GM12865 (cell line): ENCODE results near the gene RDM1.

ENCODE experiments used
- DNase-seq: peaks from one replicate; pipeline ENCODE4 v3.0.0; 2010; ENCODE audit warnings: low read depth
- H3K4me3 ChIP-seq: 2 replicates; pipeline ENCODE4 v1.5.1; 2011; ENCODE audit warnings: mild to moderate bottlenecking, low read depth, low read length, control low read depth
- TF ChIP-seq, protein P1 (sequence below): IDR thresholded peaks from 2 replicates; pipeline ENCODE4 v1.5.1; 2011; ENCODE audit warnings: low read length, control low read depth, low read depth, inconsistent platforms; ENCODE audit not compliant: insufficient read depth; ENCODE audit errors: missing control alignments

RDM1 gene

DNA sequence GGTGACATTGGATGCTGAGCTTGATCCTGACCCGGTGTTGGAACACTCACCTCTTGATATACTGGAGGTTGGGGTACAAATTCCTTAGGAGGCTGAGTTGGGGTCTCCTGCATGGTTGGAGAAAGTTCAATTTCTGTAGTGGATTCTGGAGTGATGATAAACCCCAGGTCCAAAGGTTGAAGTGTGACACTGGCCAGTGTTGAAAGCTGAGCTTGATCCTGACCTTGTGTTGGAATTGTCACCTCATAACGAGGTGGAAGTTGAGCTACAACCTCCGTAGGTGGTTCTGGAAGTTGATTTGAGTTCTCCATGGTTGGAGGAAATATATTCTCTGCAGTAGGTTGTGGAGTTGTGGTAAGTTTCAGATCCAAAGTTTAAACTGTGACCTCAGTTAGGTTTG, 21.2 kb downstream of the RDM1 start:
- TF ChIP-seq, protein P1, sequence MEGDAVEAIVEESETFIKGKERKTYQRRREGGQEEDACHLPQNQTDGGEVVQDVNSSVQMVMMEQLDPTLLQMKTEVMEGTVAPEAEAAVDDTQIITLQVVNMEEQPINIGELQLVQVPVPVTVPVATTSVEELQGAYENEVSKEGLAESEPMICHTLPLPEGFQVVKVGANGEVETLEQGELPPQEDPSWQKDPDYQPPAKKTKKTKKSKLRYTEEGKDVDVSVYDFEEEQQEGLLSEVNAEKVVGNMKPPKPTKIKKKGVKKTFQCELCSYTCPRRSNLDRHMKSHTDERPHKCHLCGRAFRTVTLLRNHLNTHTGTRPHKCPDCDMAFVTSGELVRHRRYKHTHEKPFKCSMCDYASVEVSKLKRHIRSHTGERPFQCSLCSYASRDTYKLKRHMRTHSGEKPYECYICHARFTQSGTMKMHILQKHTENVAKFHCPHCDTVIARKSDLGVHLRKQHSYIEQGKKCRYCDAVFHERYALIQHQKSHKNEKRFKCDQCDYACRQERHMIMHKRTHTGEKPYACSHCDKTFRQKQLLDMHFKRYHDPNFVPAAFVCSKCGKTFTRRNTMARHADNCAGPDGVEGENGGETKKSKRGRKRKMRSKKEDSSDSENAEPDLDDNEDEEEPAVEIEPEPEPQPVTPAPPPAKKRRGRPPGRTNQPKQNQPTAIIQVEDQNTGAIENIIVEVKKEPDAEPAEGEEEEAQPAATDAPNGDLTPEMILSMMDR: no peak
- no peak overlapping the region for H3K4me3 ChIP-seq
- DNase-seq: no peak

DNA sequence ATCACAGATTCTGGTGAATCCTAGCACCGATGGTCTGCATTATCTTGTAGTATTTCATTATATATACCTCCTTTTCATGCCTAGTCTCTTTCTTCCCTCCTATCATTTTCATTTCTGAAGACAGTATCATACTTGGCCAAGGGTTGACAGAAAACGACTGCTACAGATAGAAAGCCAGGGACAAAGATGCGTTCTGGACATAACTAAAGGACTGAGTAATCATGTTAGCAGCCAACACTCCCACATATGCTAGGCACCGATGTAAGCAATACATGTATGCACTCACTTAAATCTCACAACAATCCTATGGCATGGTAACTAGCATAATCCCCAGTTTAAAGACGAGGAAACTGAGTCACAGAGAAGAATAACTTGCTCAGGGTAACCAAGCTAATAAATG, 22.9 kb downstream of the RDM1 start:
- no peak overlapping the region for H3K4me3 ChIP-seq
- TF ChIP-seq, protein P1: no peak
- DNase-seq: no peak

DNA sequence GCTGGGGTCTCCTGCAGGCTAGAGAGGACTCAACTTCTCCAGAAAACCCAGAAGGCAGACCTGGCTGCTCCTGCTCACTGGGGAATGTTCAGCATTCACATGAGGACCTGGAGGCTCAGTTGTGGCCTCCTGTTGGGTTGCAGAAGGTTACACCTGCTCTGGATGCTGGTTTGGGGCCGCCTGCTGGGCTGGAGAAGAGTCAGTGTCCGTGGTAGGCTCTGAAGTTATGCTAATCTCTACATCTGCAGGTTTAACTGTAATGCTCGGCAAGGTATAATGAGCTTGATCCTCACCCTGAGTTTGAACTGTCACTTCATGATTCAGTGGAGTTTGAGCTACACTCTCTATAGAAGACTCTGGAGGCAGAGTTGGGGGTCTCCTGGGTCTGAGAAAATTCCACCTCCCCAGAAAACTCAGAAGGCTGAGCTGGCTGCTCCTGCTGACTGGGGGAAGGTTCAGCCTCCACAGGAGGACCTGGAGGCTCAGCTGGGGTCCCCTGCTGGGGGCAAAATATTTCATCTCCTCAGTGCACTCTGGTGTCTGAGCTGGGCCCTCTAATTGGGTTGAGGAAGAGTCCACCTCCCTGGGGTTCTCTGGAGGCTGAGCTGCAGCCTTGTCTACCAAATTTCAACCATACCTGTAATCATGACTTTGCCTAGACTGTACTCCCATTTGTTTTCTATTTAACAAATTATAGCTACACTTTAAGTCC, 23.5 kb downstream of the RDM1 start:
- TF ChIP-seq, protein P1: no peak
- H3K4me3 ChIP-seq: no peak overlapping the region
- DNase-seq: no peak

DNA sequence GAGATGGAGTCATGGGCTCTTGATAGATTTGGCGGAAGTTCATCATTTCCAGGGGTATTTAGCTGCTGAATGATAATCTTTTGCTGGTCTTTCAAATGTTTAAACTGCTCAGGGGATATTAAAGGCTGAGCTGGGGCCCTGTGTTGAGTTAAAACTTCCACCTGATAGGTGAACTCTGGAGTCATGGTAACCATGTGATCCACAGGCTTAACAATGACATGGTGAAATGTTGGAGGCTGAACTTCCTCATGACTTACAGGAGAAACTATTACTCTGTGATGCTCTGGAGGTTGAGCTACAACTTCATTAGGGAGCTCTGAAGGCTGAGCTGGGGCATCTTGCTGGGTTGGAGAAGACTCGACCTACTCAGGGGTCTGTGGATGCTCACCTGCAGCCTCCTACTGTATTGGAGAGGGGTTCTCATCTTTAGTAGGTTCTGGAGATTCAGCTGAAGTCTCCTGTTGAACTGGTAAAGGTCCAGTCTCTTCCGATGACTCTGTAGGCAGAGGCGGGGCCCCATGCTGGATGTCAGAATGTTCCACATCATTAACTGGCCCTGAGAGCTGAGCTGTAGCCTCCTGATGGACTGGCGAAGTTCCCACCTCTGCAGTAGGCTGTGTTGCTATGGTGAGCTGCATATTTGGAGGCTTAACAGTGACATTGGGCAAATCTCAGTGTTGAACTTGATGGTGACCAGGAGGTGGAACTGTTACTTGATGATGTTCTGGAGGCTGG, 24.2 kb downstream of the RDM1 start:
- no peak overlapping the region for H3K4me3 ChIP-seq
- TF ChIP-seq, protein P1: no peak
- no peak for DNase-seq

DNA sequence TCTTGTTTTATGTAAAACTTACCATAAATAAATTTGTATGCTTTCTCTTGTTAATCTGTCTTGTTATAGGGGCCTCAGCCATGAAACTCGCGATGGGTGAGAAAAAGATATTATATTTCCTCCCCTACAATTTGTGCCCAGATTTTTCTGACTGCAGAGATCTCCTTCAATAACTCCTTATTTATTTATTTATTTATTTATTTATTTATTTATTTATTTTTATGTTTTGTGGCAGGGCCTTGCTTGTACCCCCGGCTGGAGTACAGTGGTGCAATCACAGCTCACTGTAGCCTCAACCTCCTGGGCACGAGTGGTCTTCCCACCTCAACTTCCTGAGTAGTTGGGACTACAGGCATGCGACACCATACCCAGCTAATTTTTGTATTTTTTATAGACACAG, 27.1 kb downstream of the RDM1 start:
- no peak overlapping the region for H3K4me3 ChIP-seq
- no peak for DNase-seq
- TF ChIP-seq, protein P1: no peak

DNA sequence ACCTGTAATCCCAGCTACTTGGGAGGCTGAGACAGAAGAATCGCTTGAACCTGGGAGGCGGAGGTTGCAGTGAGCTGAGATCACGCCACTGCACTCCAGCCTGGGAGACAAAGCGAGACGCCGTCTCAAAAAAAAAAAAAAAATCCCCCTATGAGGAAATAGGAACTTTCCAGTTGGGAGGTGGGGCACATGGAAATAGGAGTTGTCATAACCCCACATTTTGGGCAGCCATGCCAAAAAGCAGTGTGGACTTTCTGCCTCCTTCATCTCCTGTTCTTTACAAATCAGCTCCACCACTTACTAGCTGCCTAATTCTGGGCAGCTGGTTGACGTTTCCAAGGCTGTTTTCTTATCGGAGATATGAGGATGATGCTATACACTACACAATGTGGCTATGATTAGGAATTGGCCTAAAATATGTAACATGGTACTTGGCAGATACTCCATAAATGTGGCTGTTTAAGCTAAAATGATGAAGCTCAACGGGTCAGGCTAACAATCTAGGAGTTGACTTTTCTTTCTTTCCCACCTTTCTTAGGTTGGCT, 28.9 kb downstream of the RDM1 start:
- DNase-seq: no peak
- no peak overlapping the region for H3K4me3 ChIP-seq
- TF ChIP-seq, protein P1: no peak
